ENCODE data around the gene FYTTD1.

The FYTTD1 gene

DNA sequence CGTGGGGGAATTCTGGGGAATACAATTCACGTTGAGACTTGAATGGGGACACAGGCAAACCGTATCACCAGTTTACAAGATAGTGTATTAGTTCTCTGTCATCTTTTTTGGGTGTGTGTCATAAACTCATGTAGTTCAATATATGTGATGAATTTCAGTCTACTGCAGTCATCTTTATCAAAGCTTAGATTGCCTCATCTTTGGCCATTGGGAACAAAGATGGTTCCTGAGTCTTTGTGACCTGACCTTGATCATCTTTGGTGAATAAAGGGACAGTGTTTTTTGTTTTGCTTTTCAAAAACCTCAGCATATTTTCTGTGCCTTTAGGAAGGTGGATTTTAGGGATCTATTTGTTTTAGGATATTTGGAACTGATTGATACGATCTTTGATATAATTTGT is 64.7 kb downstream of the FYTTD1 start:
- no peak overlapping the region for H3K4me3 ChIP-seq (ENCODE audit: low read length)
- no peak for DNase-seq (ENCODE audit: low read depth, low spot score)

DNA sequence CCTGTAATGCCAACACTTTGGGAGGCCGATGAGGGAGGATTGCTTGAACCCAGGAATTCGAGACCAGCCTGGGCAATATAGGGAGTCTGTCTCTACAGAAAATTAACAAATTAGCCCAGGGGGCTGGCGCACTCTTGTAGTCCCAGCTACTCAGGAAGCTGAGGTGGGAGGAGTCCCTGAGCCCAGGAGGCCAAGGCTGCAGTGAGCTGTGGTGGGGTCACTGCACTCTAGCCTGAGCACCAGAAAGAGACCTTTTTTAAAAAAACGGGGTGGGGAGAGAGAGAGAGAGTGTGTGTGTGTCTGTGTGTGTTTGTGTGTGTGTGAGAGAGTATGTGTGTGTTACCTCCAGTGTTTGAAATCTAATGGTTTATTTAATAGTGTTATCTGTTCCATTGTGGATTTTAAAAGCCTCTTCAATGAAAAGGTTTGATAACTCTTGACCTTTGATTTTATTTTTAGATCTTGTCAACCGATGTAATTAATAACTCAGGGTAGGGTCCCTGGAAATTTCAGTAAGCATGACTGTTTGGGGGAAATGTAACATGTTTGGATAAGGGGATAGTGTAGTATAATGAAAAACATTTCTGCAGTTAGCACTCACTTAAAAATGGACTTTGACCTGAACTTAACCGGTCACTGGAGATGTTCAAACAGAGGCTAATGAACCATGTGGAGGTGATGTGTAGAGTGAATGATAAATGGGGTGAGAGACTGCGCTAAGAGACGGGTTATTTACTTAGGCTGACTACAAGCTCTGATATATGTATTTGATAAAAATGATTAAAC is 71.1 kb downstream of the FYTTD1 start:
- no peak overlapping the region for H3K4me3 ChIP-seq (ENCODE audit: low read length)
- no peak for DNase-seq (ENCODE audit: low read depth, low spot score)

DNA sequence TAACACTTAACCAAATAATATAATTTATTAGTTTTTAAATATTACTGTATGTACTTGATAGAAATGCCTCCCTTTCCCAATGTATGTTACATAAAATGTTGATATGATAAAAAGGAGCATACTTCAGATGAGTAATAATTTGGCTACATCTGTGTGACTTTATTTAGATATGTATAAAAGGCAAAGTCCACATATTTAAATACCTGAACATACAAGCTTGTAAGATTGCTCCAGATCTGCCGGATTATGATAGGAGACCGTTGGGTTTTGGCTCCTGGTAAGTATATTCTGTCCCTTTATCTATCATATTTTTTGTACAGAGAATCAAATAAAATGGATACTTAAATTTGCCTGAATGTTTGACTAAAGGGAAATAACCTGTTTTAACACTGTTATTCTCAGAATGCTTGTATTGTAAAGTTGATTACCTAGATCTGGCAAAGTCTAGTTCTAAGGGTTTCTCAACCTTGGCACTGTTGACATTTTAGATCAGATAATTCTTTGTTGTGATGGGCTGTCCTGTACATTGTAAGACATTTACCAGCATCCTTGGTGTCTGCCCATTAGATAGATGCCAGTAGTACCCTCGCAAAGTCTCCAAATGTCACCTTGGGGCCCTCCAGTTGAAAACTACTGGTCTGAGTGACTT is 79.8 kb downstream of the FYTTD1 start:
- H3K4me3 ChIP-seq (ENCODE audit: low read length) = no peak overlapping the region
- DNase-seq (ENCODE audit: low read depth, low spot score) = no peak

DNA sequence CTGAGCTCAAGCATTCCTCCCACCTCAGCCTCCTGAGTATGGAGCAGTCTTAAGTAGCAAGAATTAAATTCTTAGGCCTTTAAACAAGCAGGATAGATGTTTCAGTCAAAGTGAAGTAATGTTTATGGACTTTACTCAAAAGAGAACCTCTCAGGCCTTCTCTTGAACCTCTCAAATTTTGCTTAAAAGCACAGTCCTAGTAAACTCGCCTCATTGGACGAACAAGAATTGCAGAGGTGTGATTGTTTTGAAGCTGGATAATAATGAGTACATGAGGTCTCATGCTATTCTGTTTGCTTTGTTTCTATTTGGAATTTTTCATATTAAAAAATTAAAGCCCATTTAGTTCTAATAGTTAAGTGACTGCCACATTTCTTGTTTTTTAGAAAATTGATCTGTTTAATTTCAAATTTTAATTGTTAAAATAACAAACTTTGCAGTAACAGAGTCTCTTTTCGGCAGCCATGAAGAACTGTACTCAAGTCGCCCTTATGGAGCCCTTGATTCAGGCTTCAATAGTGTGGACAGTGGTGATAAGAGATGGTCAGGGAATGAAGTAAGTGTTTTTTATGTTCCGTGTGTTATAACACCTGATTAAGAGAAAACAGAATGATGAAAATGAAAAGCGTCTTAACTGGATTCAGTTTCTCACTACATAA is 80.8 kb downstream of the FYTTD1 start:
- H3K4me3 ChIP-seq (ENCODE audit: low read length) = no peak overlapping the region
- no peak for DNase-seq (ENCODE audit: low read depth, low spot score)

DNA sequence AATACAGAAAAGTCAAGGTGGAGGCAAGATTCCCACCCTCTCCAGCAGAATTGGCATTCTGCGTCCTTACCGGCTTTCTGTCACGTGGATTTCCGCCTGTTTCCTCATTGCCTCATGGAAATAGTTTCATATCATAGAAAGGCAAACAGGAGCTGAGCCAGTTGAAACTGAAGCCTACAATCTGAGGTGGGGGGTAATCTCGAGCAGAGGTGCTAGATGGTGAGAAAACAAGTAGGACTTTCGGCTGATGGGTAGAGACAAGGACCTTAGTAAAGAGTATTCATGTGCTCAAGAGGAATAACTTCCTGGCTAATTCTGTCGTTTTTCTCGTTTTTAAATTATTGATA is 81.3 kb downstream of the FYTTD1 start:
- no peak for DNase-seq (ENCODE audit: low read depth, low spot score)
- H3K4me3 ChIP-seq (ENCODE audit: low read length) = no peak overlapping the region

DNA sequence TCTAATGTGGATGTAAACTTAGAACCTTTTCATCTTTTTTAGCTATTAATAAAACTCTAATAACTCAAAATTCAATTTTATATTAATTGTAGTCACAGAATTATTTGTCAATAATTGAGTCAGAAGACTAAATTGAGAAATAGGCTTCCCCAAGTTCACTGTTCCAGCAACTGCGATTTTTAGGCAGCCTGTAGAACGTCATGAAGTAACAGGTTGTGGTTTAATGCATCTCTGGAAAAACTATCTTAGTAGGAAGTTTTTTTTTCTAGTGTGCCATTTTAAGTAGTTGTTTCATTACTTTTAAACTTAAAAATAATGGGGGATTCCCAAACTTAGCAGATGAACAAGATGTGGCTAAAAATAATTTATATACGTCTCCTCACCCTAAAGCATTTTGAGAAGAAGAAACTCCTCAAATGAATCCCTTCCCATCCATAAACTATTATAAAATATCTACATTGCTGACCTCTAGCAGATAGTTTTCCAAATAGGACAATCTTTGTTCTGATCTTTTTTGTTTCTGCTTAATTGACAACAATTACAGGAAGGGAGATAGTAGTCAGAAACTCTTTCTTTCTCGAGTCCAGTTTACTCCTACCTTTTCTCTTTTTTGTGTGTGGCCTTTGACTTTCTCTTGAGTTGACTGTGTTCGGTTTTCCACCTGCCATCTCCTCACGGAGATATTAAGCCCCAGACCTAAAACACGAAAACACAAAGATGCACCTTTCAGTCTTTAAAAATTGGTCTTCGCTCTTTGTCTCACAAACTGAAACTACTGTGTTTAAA is 84.4 kb downstream of the FYTTD1 start:
- no peak overlapping the region for H3K4me3 ChIP-seq (ENCODE audit: low read length)
- no peak for DNase-seq (ENCODE audit: low read depth, low spot score)

DNA sequence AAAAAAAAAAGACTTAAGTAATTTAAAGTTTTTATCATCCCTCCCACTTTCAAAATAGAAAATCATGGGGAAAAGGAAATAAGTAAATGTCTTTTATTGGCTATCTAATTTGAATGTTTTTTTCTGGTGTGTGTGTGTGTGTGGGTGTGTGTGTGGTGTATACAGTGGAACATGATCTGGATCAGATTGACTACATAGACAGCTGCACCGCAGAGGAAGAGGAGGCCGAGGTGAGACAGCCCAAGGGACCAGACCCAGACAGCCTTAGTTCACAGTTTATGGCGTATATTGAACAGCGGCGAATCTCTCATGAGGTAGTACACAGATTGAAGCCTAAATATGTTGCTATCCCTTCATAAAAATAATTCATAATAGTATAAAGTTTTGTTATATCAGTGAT is 85.8 kb downstream of the FYTTD1 start:
- H3K4me3 ChIP-seq (ENCODE audit: low read length) = no peak overlapping the region
- DNase-seq (ENCODE audit: low read depth, low spot score) = no peak

DNA sequence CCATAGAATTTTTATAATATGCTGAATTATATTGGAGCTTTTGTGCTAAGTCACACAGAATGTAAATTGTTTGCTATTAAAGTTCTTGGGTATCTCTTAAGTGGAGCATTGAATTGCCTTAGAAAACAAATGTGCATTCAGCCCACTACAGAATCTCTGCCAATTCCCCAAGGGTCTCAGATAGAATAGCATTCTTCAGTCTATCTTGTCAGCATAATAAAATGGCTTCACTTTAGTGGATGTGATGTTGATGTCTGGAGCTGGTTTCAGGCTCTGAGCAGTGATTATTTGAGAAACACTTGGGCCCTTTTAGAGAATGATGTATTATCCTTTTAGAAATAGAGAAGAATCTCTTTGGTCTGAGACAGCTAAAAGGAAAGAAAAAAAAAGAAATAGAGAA is 86.6 kb downstream of the FYTTD1 start:
- DNase-seq (ENCODE audit: low read depth, low spot score) = no peak
- H3K4me3 ChIP-seq (ENCODE audit: low read length) = no peak overlapping the region

Data from Jurkat, Clone E6-1 (cell line).